ENCODE results near the gene CYB5RL. TPM values are rescaled to one million over a fixed set of nuclear protein-coding genes. Genes with fewer than 3 reads are reported as not detected.
"Not testable (repeated sequence)": the region's sequence is repeated elsewhere in the genome, so short reads cannot be mapped to it uniquely, and the experiment has no call there.

CYB5RL gene
- total RNA-seq, 1 donor from 2014 or later = 7.8 TPM

- DNase-seq (ENCODE audit: low spot score) = no peak
These were observed 26.2 kb upstream of the CYB5RL start for GRCh38 chr1:54225986-54226559.

DNA sequence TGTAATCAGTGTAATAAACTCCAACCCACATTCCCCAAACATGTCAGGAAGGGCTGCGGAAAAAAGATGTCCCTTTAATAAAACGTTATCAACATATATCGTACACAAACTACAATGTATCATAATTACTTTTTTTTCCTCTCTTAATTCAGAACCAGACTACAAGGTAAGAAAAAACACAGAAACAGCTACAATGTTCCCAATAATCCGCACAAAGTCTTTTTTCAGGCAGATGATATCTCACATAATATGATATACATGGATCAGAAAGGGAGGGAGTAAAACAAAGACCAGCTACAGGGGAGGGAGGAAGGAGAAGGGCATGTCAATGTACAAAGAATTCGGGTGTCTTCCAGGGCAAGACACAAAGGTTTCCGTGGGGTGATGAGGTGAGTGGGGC is 25.5 kb upstream of the CYB5RL start:
- DNase-seq (ENCODE audit: low spot score) = no peak

DNA sequence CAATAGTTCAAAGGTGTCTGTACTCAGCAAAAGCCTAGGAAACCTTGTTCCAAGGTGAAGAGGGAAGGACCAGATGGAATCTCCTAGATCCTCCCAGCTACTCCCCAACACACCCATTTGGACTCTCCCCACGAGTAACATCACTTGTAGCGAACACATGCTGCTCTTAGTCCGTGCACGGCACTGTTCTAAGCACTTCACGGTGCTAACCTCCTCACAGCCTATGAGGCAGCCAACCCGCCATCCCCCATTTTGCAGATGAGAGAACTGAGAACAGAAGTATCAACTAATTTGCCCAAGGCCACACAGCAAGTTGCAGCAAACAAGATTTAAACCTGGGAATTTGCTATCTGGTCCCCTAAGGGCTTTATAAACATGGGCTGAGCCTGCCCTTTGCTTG is 24.4 kb upstream of the CYB5RL start:
- DNase-seq (ENCODE audit: low spot score) = no peak

DNA sequence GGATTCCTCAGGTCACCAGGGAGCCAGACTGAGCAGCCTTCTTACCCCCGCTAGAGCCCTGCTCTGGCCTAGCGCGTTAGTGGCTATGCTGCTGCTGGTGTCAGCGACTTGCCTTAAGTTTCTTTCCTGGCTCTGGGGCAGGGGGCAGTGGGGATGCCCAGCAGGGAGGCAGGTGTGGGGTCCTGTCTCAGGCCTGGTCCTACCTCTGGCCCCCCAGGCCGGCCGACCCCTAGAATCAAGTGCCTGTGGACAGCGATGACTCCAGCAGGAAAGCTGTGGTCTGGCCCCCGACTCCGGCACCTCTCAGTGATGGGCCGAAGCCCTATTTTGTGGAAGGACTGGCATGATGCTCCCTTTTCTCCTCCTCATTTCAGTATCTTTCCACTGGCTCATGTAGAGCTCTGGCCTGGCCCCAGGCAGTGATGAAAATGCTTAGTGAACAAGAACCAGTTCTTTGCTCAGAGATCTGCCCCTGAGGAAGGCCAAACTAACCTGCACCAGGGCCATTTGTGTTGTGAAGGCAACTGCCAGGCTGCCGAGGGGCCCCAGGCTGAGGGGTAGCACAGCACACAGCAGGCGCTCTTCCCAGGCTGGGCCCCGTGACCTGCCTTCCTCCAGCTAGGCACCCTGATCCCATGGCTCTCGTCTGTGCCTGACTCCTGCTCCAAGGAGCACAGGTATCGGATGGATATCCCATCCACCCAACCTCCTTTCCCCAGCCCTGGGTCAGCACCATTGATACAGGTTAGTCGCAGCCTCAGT is 23.8 kb upstream of the CYB5RL start:
- DNase-seq (ENCODE audit: low spot score) = no peak

GRCh38 chr1:54222711-54223110 is 22.9 kb upstream of the CYB5RL start:
- DNase-seq (ENCODE audit: low spot score) = no peak

DNA sequence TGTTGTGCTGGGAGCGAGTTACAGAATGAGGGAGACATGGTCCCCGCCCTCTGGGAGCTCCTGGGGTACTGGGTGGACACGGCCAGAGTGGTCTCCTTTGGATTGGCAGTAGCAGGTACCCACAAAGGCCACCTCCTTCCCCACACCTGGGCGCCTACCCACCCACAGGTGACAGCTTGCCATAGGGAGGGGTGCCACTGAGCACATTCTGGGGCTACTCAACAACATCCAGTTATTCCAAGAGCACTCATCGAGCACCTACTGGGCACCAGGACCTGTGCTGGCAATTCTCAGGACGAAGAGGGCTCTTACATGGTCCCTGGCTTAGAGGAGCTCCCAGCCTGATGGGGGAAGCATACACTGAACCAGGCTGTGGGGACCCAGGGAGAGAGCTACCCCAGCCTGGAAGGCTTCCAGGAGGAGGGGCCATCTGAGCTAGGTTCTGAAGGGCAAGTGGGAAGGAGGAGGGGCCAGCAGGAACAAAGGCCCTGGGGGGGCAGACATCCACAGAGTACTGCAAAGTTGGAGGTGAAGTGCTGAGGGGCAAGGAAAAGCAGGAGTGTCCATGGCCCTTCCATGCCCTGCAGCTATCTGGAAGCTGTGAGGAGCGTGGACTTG is 22.1 kb upstream of the CYB5RL start:
- DNase-seq (ENCODE audit: low spot score) = no peak

DNA sequence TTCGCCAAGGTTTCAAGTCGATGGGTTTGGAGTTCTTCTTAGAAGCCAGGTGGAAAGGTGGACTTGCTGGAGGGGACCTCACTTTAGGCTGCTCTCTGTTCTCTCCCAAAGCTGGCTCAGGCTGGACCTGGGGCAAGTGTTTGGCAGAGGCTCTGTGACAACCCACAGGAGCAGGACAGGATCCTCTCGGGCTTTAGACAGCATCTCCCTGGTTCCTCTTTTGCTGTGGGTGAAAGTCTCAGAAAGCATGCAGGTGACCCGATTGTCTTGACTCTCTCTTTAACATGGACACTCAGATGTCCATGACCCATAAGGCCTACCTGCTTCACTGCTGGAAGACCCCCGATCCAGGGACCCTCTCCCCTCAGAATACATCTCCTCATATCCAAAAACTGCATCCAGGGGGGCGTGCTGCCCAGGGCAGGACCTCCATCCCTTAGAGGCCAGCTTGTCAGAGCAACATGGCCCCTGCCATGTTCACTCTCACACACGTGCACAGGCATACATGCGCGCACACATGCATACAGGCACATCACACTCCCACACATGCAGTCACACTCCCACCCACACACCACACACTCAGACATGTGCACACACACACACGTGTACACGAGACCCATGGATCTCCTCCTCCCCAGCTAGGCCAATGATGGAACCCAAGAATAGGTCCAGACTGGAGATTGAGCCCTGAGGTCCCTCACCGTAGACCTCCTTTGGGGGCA is 21.4 kb upstream of the CYB5RL start:
- DNase-seq (ENCODE audit: low spot score) = no peak

DNA sequence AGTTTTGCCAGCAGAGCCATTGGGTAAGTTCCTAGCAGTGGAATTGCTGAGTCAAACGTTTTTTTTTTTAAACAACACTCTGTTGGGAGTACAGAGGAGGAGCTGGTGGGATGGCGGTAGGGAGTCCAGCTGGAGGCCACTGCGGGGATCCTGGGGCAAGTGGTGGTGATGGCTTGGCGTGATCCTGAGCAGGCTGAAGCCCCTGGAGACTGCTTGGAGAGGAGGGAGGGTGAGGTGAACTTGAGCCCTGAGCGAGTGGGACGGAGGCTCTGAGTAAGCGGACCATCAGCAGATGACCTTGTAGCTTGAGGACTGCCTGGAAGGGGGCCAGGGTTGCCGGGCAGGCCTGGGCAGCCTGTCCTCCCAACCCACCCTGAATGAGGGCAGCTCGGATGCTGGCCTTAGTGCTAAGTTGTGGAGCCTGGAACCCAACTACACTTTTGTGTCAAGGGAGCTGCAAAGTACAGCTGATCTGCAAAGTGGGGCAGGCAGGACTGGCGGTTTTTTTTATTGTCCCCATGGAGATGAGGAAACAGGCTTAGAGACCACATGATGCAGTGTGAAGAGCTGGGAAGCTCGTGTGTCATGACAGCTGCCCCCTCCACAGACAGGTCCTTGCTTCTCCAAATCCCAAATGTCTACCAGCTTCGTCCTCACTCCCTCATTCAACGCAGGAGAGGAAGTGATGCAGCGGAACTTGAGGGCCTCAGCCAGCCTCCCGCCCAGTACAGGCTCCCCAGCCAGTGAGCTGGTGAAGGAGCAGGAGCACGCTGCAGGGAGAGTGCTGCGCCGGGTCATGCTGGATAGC is 20.4 kb upstream of the CYB5RL start:
- DNase-seq (ENCODE audit: low spot score) = no peak

DNA sequence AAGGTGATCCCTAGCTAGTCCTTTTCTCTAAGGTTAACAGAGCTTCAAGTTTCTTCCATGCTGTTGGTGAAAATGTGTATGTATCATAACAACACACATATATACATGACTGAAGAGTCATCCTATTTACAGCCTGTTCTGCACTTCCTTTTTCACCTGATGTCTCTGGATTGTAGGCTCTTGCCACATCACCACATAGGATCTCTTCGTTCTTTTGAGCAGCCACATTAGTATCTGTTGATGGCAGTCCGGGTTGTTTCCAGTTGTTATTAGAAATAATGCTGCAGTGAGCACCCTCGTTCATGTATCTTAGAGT is 19.8 kb upstream of the CYB5RL start:
- DNase-seq (ENCODE audit: low spot score) = no peak

DNA sequence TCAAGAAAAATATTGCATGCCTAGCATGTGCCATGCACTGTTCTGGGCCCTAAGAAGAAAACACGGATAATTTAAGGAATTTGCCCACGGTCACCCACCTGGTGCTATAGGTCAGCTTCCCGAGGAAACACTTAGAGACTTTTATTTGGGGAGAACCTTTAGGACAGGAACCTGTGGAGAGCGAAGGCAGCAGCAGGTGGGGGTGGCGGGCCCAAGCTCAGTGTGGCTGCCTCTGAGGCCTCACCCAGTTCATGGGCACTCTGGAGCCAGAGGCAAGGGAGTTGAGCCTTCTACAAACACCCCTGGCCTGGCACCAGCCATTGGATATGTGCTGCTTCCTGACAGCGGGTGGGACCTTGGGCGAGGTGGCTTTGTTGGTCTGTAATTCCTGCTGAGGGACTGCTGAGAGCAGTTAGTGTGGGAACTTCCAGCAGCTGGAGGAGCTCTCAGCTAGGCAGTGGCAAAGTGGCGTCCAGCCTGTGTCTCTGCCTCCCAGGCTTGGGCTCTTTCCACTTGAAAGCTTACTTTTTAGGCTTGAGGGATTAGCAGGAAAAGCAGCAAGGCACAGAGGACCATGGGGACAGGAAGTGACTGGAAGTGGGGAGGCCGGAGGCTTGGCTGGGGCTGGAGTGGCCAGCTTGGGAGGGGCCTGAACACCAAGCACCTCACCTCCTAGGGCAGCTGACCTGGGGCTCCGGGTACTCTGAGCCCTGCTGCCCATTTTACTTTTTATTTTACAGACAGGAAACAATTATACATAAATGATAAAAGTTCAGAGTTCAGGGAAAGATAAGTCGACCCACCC is 19.3 kb upstream of the CYB5RL start:
- no peak for DNase-seq (ENCODE audit: low spot score)

DNA sequence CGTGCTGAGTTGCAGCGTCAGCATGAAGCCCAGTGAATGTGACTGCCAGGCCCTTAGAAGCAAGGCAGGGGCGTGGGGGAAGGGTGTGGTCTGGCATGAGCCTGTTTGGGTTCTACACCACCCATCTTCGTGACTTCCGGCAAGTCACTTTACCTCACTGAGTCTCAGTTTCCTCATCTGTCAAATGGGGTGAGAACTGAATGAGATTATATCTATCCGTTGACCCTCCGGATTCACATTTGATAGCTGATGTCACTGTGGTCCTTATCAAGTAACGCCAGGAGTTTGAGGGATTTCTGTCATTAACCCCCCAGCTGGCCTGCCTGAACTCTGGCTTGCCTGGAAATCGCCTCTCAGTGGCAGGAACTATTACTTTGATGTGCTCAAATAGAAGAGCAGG is 15.7 kb upstream of the CYB5RL start:
- no peak for DNase-seq (ENCODE audit: low spot score)

- no peak for DNase-seq (ENCODE audit: low spot score)
These were observed 13.0 kb upstream of the CYB5RL start for GRCh38 chr1:54212872-54213271.

- DNase-seq (ENCODE audit: low spot score) = not testable (repeated sequence)
These were observed 8.1 kb upstream of the CYB5RL start for GRCh38 chr1:54207896-54208295.

DNA sequence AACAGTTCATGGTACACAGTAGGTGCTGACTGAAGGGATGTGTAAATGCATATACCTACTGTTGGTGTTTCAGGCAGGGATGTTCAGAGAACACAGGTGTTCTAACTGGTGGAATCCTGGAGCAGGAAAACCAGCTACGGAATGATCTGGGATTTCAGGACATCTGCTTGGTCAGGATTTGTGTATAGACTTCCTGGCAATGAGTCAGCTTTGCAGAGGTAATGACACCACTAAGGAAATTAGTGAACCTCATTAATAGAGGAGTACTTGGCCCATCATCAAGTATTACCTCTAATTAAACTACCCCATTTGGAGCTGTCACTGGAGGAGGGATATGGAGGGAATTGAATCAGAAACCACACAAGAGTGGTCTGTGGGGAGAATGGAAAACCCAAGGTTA is 7.5 kb upstream of the CYB5RL start:
- no peak for DNase-seq (ENCODE audit: low spot score)

GRCh38 chr1:54204199-54204598 is 4.4 kb upstream of the CYB5RL start:
- no peak for DNase-seq (ENCODE audit: low spot score)

GRCh38 chr1:54200519-54200997 is 728 bp upstream of the CYB5RL start:
- no peak for DNase-seq (ENCODE audit: low spot score)

DNA sequence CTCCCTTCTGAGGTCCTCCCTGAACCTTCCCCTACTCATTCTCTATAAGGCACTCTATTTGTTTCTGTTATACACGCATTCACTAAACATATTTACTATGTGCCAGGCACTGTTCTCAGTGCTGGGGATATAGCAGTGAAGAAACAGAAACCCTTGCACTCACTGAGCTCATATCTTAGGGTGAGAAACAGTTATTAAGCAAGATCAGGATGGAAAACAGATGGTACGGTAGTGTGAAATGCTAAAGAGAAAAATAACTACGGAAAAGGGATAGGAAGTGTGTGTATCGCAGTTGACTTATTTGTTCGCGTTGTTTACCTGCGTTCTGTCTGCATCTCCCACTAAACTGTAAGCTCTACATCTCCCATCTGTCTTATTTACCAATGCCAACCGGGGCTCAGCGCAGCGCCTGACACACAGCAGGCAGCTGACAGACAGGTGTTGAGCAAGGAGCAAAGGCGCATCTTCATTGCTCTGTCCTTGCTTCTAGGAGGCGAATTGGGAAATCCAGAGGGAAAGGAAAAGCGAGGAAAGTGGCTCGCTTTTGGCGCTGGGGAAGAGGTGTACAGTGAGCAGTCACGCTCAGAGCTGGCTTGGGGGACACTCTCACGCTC is 572 bp downstream of the CYB5RL start:
- no peak for DNase-seq (ENCODE audit: low spot score)

DNA sequence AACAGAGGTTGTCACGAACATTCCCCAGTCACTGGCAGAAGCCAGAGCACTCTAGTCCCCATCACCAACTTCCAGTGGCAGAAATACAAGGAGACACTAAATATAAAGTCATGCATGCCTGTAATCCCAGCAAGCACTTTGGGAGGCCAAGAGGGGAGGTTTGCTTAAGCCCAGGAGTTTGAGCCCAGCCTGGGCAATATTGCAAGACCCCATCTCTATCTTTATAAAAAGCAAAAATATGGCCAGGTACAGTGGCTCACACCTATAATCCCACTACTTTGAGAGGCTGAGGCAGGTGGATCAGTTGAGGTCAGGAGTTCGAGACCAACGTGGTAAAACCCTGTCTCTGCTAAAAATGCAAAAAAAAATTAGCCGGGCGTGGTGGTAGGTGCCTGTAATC is 6.4 kb downstream of the CYB5RL start:
- DNase-seq (ENCODE audit: low spot score) = no peak

GRCh38 chr1:54191525-54191924 is 8.3 kb downstream of the CYB5RL start:
- no peak for DNase-seq (ENCODE audit: low spot score)

- DNase-seq (ENCODE audit: low spot score) = no peak
These were observed 9.3 kb downstream of the CYB5RL start for GRCh38 chr1:54190526-54190925.

- no peak for DNase-seq (ENCODE audit: low spot score)
These were observed 11.5 kb downstream of the CYB5RL start for GRCh38 chr1:54188291-54188690.
